ENCODE results near the gene DPP10.

The DPP10 gene

DNA sequence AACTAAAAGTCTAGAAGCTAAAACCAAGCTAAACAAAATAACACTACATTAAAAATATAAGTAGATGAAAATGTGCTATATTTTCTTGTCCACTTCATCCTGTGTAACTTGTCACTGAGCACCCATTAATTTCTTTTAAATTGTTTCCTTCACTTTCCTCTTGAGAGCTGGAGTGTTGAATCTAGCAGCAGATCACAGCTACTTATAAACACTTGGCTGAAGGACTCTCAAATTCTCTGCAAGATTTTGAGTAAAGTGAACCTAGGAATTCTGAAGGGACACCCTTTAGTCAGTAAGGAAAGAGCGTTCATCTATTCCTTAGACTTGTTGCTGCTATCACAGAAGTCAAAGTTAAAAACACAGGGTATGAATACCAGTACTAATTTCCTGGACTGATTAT is 1163.9 kb downstream of the DPP10 start:
- no peak for DNase-seq

DNA sequence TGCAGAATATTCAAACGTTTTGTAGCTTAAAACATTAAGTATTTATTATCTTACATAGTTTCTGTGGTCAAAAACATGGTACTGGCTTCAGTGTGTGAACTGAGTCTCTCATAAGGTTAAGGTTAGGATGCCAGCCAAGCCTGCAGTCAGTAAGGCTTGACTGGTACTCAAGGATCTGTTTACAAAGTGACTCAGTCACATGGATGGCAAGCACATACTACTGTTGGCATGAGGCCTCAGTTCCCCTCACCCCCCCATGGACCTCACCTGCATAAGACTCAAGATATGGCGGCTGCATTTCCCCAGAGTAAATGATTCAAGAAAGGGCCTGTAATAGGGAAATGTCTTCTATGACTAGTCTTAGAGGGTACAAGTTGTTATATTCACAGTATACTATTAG is 1167.5 kb downstream of the DPP10 start:
- no peak for DNase-seq

DNA sequence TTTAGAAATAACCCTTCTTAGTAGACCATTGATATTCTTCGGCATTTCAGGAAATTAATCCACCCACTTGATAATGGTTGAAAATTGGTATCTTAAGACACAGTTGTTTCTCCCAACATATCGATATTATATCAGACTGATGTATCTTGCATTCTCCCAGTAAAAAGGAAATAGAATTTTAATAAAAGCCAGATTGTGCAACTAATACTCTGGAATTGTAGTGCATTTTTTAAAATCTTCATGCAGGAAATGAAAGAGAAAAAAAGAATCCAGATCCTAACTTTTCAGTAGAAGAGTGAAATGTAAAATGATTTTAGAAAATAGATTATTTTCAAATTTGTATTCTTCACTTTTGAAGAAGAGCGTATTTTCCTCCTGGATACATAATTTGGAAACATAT is 1168.4 kb downstream of the DPP10 start:
- DNase-seq, result no peak

DNA sequence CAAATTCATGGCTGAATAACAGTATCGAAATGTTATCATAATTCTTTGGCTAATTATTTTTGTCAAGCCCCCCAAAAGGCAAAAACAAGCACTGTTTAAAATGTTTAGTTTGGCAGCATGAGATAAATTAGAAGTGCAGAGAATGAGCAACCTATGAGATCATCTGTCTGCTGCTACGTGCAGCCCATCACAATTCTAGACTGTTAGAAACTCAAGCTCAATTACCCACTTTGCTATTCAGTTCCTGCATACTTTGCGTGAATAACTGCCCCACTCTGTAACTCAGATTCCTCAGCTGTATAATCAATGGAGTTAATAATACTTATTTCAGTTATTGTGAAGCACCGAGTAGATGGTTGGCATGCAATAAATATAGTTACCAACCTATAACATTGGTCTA is 1181.9 kb downstream of the DPP10 start:
- DNase-seq, result no peak

DNA sequence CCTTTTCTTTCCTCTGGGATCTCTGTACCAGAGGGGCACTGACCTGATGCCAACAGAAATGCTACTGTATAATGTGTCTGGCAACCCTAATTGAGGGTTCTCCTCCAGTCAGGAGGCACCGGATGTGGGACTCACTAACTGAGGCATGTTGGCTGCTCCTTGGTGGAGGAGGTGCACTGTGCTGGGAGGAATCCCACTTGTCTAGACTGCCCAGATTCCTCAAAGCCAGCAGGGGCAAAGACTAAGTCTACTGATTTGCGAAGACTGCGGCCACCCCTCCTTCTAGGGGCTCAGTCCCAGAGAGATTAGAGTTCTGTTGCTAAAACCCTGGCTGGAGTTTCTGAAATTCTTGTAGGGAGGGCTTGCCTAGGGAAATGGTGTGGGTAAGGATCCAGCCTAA is 1192.1 kb downstream of the DPP10 start:
- DNase-seq, result no peak

DNA sequence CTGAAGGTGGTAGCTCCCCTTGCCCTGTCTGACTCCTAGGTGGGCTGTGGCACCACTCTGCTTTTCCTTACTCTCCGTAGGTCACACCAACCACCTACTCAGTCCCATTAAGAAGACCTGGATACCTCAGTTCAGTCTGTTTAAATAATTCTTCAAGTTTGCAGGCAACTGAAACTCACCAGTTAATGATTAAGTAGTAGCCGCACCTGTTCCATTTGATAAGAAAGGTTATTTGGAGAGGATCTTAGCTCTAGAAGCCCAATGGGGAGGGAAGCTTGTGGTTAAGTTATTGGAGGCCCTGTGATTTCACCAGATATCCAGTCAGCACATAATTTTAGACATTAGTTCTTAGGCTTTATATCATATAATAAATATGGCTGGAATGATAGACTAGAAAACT is 1193.0 kb downstream of the DPP10 start:
- no peak for DNase-seq

DNA sequence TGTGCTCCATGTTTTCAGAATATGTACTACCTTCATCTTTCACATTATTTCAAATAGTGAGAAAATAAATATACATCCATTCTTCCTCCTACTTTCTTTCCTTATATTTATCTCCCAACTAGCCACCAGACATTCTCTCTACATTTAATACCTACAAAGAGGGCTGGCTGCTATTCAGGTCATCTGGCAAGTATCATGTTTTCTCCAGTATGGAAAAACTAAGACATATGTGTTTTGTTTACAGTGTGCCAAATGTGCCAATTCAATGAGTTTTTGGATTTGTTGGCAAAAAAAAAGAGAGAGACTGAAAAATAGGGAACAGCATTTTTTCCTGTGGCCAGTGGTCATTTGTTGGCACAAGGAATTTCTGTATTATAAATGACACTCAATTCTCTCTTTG is 1207.3 kb downstream of the DPP10 start:
- no peak for DNase-seq

DNA sequence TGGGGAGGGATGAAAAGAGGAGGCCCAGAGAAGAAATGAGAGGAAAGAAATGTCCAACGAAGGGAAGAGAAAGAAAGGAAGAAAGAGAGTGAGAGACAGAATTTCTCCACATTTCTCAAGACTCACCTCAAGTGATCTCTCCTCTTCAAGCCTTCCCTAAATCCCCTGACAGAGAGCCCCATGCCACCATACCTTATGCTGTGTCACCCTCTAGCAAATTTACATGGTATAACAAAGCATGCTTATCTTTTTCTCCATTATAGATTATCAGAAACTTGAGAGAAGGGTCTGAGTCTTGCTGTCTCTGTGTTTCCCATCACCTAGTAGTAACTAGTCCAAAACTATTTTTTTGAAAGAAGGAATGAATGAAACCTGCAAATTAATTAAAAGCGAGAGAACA is 1208.4 kb downstream of the DPP10 start:
- no peak for DNase-seq

DNA sequence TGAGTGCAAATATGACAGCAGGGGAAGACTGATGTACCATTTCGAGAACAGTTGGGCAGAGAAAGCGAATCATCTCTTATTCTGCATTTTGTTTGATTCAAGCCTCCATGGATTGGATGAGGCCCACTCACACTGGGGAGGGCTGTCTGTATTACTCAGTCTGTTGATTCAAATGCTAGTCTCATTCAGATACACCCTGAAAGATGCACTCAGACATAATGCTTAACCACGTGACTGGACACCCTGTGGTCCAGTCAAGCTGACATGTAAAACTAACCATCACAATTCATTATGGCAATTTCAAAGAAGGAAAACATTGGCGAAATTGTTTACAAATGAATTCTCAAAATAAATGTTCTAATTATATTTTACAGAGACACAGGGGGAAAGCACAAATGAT is 1210.2 kb downstream of the DPP10 start:
- DNase-seq, result no peak

DNA sequence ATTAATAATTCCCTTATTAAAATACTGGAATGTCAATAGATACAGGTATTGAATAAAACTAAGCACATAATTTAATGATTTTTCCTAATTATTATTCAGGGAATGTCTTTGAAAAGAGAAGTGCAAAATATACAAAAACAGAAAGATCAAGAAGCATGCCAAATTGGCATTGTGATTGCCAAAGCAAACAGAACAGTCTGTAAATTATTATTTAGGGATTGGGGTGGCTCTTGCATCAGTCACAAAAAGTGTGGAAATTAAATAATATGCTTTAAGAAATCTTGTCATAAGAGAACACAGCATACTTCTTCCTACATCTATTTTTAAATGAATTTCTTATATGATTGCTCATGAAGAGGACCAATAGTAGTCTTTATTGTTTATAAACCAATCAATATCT is 1211.9 kb downstream of the DPP10 start:
- DNase-seq, result no peak

DNA sequence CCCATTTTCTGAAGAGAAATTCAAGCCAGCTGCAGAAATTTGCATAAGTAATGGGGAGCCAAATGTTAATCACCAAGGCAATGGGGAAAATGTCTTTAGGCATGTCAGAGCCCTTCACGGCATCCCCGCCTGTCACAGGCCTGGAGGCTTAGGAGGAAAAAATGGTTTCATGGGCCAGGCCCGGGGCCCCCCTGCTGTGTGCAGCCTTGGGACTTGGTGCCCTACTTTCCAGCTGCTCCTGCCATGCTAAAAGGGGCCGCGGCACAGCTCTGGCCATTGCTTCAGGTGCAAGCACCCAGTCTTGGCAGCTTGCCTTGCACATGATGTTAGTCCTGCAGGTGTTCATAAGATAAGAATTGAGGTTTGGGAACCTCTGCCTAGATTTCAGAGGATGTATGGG is 1235.7 kb downstream of the DPP10 start:
- no peak for DNase-seq

DNA sequence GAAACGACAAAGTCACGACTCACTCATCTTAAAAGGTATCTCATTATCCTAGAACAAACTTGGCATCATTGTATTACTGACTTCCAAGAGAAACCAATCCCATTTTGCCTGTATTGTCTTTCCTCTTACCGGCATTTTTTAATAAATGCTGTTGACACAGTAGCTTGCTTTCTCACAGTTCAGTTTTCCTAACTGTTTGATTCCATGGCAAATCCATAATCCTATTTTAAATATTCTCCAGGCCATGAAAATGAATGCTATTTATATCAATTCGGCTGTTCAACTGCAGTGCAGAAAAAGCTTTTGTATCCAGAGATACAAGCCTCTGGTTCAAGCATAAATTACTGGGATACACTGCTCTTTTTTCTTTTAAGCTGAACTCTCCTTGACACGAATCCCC is 1241.9 kb downstream of the DPP10 start:
- DNase-seq, result no peak

DNA sequence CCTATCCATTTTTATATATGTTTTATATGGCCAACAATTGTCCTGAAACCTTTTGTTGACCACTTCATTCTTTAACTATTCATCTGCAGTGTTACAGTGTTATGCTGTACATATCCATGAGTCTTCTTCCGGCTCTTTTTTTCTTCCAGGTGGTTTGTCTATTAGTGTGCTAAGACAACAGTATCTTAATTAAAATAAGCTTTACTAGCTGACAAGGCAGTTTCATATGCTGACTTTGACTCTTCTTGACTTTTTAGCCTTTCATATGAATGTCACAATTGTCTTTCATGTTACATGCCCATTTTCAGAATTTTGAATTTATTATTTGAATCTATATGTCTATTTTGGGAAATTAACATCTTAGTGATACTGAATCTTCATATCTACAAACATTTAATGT is 1249.0 kb downstream of the DPP10 start:
- DNase-seq, result no peak

DNA sequence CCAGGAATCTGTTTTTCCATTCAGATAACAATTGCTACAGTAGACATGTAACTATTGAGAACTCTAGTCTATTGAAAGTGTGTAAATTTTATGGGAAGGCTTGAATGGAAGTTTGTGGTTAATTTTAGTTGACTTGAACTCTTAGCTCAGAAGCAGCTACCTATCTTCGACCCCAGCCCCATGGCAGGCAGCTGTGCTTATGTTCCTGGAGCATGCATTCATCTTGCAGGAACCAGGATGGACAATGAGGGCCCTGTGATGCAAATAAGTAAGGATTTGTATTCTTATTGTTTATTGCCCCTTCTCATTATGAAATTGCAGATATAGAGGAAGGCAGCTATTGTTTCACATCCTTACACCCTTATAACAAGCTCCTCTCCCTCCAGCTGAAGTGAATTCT is 1252.2 kb downstream of the DPP10 start:
- no peak for DNase-seq

DNA sequence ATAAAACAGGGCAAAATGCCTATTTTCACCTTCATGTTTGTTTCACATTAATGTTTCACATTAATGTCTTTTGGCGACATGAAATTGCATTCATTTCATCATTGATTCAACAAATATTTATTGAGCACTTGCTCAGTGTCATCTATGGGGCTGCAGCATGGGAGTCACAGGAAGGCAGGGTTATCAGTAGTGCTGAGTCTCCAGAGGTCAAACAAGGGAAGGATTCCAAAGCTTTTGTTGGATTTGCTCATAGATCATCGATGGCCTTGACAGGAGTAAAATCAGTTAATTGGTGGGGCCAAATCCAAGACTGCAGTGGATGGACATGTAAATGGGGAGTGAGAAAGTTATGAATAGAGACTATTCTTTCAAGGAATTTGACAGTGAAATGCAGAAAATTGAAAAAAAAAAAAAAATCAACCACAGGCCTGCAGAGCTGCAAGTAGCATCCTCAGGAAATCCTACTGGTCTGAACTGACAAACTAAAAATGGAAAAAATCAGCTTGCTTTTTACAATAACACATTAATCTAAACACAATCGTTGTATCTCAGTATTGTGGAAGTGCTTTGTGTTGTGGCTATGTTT is 1290.8 kb downstream of the DPP10 start:
- no peak for DNase-seq

DNA sequence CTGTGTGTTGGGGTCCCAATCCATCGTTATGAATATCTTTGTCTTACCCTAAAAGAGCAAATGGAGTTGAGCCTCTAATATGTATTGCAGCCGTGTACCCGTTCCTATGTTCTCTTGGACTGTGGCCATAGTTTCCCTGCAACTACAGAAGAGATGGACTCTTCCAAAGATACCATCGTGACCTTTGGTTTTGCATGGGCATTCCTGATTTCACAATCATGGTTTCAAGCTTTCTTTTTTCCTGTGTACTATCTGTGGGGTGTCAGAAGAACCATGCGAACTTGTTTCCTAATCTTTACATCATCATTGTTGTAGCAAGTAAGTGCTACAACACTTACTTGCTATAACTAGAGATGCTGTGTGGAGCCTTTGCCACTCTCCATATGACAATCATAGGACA is 1295.7 kb downstream of the DPP10 start:
- DNase-seq, result no peak

DNA sequence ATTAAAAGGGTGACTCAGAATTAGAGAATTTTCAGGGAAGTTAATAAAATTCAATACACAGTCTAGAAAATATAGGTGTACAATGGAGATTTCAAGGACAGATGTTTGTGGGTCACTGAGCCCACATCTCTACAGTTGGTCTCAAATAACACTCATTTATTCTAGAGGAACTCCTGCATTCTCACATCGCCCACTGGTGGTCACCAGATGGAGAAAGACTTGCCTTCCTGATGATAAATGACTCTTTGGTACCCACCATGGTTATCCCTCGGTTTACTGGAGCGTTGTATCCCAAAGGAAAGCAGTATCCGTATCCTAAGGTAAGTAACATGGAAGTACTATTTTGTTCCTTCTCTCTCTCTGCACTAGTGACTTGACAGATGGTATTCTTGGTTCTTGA is 1297.1 kb downstream of the DPP10 start:
- no peak for DNase-seq

DNA sequence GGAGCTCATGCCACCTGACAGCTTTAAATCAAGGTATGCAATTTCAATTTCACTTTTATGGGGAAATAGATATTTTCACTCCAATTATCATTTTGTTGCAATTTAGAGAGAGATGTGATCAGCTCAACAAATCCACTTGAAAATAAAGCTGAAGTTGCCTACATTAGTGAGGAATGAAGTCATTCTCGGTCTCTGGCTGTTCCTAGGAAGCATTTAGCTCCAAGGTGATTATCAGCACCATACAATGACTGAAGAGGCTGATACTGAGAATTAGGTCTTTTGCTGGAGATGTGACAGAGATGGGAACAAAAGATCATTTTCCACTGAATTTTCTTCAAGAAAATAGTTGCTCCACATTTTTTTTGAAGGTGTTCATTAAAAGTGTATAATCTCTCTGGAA is 1303.7 kb downstream of the DPP10 start:
- no peak for DNase-seq

DNA sequence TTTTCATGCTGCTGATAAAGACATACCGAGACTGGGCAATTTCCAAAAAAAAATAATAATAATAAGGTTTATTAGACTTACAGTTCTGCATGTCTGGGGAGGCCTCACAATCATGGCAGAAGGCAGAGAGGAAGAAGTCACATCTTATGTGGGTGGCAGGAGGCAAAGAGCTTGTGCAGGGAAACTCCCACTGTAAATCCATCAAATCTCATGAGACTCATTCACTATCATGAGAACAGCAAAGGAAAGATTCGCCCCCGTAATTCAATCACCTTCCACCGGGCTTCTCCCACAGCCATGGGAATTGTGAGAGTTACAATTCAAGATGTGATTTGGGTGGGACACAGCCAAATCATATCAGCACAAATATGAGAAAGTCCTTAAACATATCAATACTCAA is 1314.8 kb downstream of the DPP10 start:
- no peak for DNase-seq

DNA sequence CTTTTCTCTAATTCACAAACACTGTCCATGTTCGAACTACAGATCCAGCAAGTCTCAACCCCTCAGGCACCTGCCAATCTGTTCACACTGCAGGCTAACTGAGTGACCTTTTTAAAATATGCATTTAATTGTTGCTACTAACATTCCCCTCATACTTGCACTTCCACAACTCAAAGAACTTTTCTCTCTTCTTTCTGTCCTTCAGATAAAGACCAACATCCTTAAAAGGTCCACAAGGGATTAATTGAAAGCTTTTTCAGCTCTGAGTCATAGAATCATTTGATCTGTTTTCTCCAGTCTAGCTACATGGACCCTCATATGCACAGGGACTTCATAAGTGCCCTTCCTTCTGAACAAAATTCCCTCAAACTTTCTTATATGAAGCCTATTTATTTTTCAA is 1321.2 kb downstream of the DPP10 start:
- no peak for DNase-seq

DNA sequence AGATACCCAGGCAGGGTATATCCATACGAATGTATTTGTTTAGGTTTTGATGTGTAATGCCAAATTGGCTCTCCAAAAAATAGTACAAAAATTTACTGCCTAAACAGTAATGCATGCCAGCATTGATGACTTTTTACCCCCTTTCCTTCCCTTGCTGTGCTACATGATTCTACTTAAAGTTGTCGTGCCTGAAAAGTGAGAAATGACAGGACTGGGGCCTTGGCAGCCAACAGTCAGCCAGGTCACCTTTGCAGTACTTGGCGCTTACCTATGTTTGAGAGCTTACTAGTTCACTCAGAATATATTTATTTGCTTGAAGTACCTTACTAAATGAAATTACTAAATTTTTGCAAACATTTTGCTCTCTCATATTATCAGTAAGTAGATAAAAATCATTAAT is 1329.1 kb downstream of the DPP10 start:
- no peak for DNase-seq

DNA sequence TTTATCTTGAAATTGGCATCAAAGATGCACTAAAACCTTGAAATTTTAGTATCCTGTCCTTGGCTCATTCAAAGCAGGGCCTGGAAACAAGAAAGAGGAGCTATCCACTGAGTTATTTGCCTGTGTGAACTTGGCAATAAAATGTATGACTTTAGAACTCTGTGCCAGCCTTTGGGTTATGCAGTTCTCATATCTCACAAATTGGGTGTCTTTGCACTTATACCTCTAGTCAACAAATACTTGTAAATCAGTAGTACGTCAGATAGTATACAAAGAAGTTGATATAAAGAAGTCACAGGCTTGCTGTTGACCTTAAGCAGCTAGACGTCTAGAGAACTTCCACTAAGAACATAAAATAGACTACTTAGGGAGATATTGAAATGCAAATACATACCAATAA is 1331.9 kb downstream of the DPP10 start:
- no peak for DNase-seq

DNA sequence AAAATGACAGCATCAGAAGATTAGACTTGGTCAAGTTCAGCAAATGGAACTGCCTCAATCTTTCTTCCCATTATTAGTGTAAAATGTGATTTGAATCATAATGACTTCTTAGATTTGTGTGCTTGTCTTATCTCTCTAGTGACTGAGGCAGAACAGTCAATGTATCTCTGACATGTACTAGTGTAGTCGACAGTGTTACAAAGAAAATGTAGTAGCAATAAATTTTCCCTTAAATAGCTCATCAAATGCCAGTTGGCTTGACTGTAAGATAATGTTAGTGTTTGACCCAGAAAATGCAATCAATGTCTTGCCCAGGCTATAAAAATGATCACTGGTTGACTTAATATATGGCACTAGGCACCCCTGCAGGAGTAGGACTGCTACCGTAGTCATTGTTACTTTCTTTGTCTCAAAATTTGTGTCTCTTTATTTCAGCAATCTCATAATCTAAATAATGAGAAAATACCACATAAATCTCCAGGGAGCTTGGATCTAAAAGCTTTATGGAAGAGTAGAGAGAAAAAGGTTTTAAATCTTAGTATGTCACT is 1336.7 kb downstream of the DPP10 start:
- DNase-seq, result no peak

DNA sequence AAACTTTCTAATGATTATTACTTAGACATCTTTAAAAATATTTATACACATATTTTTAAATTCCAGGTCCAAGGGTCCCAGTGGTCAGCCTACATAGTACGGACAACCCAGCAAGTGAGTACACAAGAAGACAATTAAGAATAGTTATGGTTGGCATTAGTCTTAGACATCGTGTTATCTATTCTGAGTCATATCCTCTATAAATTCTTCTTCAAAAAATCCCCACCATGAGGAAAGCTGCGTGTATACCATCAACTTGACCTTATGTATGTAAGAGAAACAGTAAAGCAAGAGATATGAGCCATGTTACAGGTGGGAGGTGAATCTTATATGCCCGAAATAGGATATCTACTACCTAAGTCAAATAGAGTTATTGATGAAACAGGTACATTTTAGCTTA is 1339.8 kb downstream of the DPP10 start:
- DNase-seq, result no peak

DNA sequence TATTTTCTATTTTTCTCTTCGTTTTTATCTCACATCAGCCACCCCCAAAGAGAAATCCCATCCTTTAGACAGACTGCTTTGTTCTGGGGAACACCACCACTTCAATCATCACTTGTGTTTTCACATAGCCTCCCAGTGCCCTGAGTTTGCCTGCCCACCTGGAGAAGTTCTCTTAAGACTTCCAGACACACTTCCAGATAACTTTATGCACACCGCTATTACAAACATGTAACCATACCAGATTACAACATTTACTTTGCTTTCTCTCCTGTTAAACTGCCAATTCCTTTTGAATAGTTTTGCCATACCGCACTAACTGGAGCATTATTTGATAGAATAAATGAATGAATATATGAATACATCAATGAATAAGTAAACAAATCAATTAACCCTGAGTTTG is 1353.6 kb downstream of the DPP10 start:
- DNase-seq, result no peak

DNA sequence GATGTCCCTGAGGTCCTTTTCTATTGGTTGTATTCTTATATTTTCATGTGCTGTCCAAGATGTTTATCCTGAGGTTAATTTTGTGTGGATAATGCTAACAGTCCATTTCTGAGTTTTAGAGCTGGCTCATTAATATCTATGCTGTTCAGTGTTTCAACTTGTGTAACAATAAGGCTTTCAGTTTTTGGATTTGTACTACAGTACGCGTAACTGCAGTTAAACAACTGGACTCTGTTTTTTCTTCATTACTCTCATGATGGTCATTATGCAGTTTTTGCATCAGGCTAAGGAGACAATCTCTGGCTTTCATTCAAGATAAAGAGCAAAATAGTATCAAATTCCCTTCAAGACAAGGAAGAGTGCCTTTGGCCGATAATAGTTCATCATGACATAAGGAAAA is 1364.8 kb downstream of the DPP10 start:
- no peak for DNase-seq

Measured in activated CD4-positive, alpha-beta T cell treated with anti-CD3 and anti-CD28 coated beads, Interleukin-2, Interleukin-6, amounts not matched to agents 100 ng/mL and 50 ng/mL, durations not matched to agents 16 hours and 8 hours (primary cell).